Measurements from ENCODE around the gene GLRX5. TPM values are rescaled to one million over a fixed set of nuclear protein-coding genes. Genes with fewer than 3 reads are reported as not detected.

GLRX5 gene
- total and polyA plus RNA-seq, 3 experiments from 2014 or later: 52.9 to 72.9 (median 54.6) TPM

GRCh38 chr14:95557832-95558231 lies 23.0 kb downstream of the GLRX5 start:
- Mint-ChIP-seq H3K4me1 (peaks cover 4 to 6% (median 6%) of the 10 kb centered on the region in 3 donors), H3K27me3 (peaks cover 5 to 14% of the 10 kb centered on the region in 2 donors), H3K36me3 (no peaks in the 10 kb centered on the region), H3K27ac (no peak overlapping the region), H3K4me3 (no peak overlapping the region), H3K9me3 (no peaks in the 10 kb centered on the region)
- Histone ChIP-seq H3K4me1 (ENCODE audit: insufficient read depth, low read length) (peaks cover 8% of the 10 kb centered on the region), H3K27ac (ENCODE audit: low read depth, low read length) (no peak overlapping the region), H3K9me3 (ENCODE audit: low read length) (no peaks in the 10 kb centered on the region), H3K27me3 (ENCODE audit: insufficient read depth, low read length, poor library complexity, severe bottlenecking) (no peaks in the 10 kb centered on the region), H3K4me3 (ENCODE audit: low read length) (no peak overlapping the region), H3K36me3 (ENCODE audit: insufficient read depth, low read length) (no peaks in the 10 kb centered on the region)
- ChIA-PET POLR2A (no interaction called here), CTCF (no interaction called here)
- DNase-seq: no peak

GRCh38 chr14:95559203-95559602 lies 24.4 kb downstream of the GLRX5 start:
- no peak overlapping the region for H3K4me3 ChIP-seq (ENCODE audit: low read length)
- peaks cover 4 to 6% (median 6%) of the 10 kb centered on the region in 3 donors for H3K4me1 Mint-ChIP-seq
- ChIA-PET CTCF (interaction anchor here (0.7 to 4.1 kb wide), 6 partner anchors 10 to 864 kb away, joined by 3 to 16 read pairs (median 3); no protein-coding TSS in a partner anchor), POLR2A (no interaction called here)
- H3K27me3 ChIP-seq (ENCODE audit: insufficient read depth, low read length, poor library complexity, severe bottlenecking): no peaks in the 10 kb centered on the region
- no peak overlapping the region for H3K27ac Mint-ChIP-seq
- no peaks in the 10 kb centered on the region for H3K9me3 Mint-ChIP-seq
- H3K27me3 Mint-ChIP-seq: peaks cover 5 to 14% of the 10 kb centered on the region in 2 donors
- H3K36me3 Mint-ChIP-seq: no peaks in the 10 kb centered on the region
- peaks cover 8% of the 10 kb centered on the region for H3K4me1 ChIP-seq (ENCODE audit: insufficient read depth, low read length)
- no peak for DNase-seq
- H3K36me3 ChIP-seq (ENCODE audit: insufficient read depth, low read length): no peaks in the 10 kb centered on the region
- H3K9me3 ChIP-seq (ENCODE audit: low read length): no peaks in the 10 kb centered on the region
- no peak overlapping the region for H3K27ac ChIP-seq (ENCODE audit: low read depth, low read length)
- H3K4me3 Mint-ChIP-seq: no peak overlapping the region

GRCh38 chr14:95561001-95561412 lies 26.2 kb downstream of the GLRX5 start:
- Histone ChIP-seq H3K27me3 (ENCODE audit: insufficient read depth, low read length, poor library complexity, severe bottlenecking) (no peaks in the 10 kb centered on the region), H3K4me1 (ENCODE audit: insufficient read depth, low read length) (peaks cover 8% of the 10 kb centered on the region), H3K9me3 (ENCODE audit: low read length) (no peaks in the 10 kb centered on the region), H3K27ac (ENCODE audit: low read depth, low read length) (no peak overlapping the region), H3K36me3 (ENCODE audit: insufficient read depth, low read length) (no peaks in the 10 kb centered on the region), H3K4me3 (ENCODE audit: low read length) (no peak overlapping the region)
- CTCF ChIA-PET: interaction anchor here (1.0 to 4.1 kb wide), 3 partner anchors 14 to 432 kb away, joined by 3 to 16 read pairs (median 3); no protein-coding TSS in a partner anchor
- Mint-ChIP-seq H3K27ac (peak overlapping the region in 1 of 8 donors; percentile 24), H3K4me3 (no peak overlapping the region), H3K4me1 (peaks cover 4 to 6% (median 6%) of the 10 kb centered on the region in 3 donors), H3K9me3 (no peaks in the 10 kb centered on the region), H3K27me3 (peaks cover 8 to 14% of the 10 kb centered on the region in 2 donors), H3K36me3 (no peaks in the 10 kb centered on the region)
- DNase-seq: peak; percentile 63 to 87 (median 66)
- POLR2A ChIA-PET: no interaction called here

GRCh38 chr14:95562892-95563685 lies 28.2 kb downstream of the GLRX5 start:
- ChIA-PET CTCF (interaction anchor here (1.6 to 4.1 kb wide), 3 partner anchors 11 to 432 kb away, joined by 3 to 16 read pairs (median 4); no protein-coding TSS in a partner anchor), POLR2A (no interaction called here)
- Mint-ChIP-seq H3K4me1 (peaks cover 4 to 6% (median 6%) of the 10 kb centered on the region in 3 donors), H3K27me3 (peaks cover 8 to 14% of the 10 kb centered on the region in 2 donors), H3K4me3 (no peak overlapping the region), H3K27ac (no peak overlapping the region), H3K9me3 (no peaks in the 10 kb centered on the region), H3K36me3 (no peaks in the 10 kb centered on the region)
- H3K4me1 ChIP-seq (ENCODE audit: insufficient read depth, low read length): peaks cover 8% of the 10 kb centered on the region
- H3K27ac ChIP-seq (ENCODE audit: low read depth, low read length): no peak overlapping the region
- DNase-seq: no peak
- H3K36me3 ChIP-seq (ENCODE audit: insufficient read depth, low read length): no peaks in the 10 kb centered on the region
- no peaks in the 10 kb centered on the region for H3K9me3 ChIP-seq (ENCODE audit: low read length)
- no peak overlapping the region for H3K4me3 ChIP-seq (ENCODE audit: low read length)
- H3K27me3 ChIP-seq (ENCODE audit: insufficient read depth, low read length, poor library complexity, severe bottlenecking): no peaks in the 10 kb centered on the region

- Histone ChIP-seq H3K27me3 (ENCODE audit: insufficient read depth, low read length, poor library complexity, severe bottlenecking) (no peaks in the 10 kb centered on the region), H3K4me3 (ENCODE audit: low read length) (no peak overlapping the region), H3K27ac (ENCODE audit: low read depth, low read length) (no peak overlapping the region), H3K4me1 (ENCODE audit: insufficient read depth, low read length) (peaks cover 8% of the 10 kb centered on the region), H3K36me3 (ENCODE audit: insufficient read depth, low read length) (no peaks in the 10 kb centered on the region), H3K9me3 (ENCODE audit: low read length) (no peaks in the 10 kb centered on the region)
- Mint-ChIP-seq H3K27ac (no peak overlapping the region), H3K36me3 (no peaks in the 10 kb centered on the region), H3K9me3 (no peaks in the 10 kb centered on the region), H3K27me3 (peaks cover 9 to 14% of the 10 kb centered on the region in 2 donors), H3K4me3 (no peak overlapping the region), H3K4me1 (peaks cover 4 to 6% (median 6%) of the 10 kb centered on the region in 3 donors)
- POLR2A ChIA-PET: no interaction called here
- no peak for DNase-seq
- CTCF ChIA-PET: interaction anchor here (1.7 kb wide), 1 partner anchor 431 kb away, joined by 3 read pairs; no protein-coding TSS in a partner anchor
Measured at GRCh38 chr14:95564060-95564459, 29.2 kb downstream of the GLRX5 start.

GRCh38 chr14:95569440-95569839 lies 34.6 kb downstream of the GLRX5 start:
- H3K4me1 Mint-ChIP-seq: no peaks in the 10 kb centered on the region
- DNase-seq: no peak
- no peaks in the 10 kb centered on the region for H3K36me3 Mint-ChIP-seq
- peaks cover 10 to 28% of the 10 kb centered on the region in 2 donors for H3K27me3 Mint-ChIP-seq
- ChIA-PET POLR2A (no interaction called here), CTCF (no interaction called here)
- Histone ChIP-seq H3K9me3 (ENCODE audit: low read length) (no peaks in the 10 kb centered on the region), H3K36me3 (ENCODE audit: insufficient read depth, low read length) (no peaks in the 10 kb centered on the region), H3K4me1 (ENCODE audit: insufficient read depth, low read length) (no peaks in the 10 kb centered on the region), H3K27ac (ENCODE audit: low read depth, low read length) (no peak overlapping the region), H3K4me3 (ENCODE audit: low read length) (no peak overlapping the region), H3K27me3 (ENCODE audit: insufficient read depth, low read length, poor library complexity, severe bottlenecking) (no peaks in the 10 kb centered on the region)
- H3K27ac Mint-ChIP-seq: no peak overlapping the region
- H3K9me3 Mint-ChIP-seq: no peaks in the 10 kb centered on the region
- no peak overlapping the region for H3K4me3 Mint-ChIP-seq

- Mint-ChIP-seq H3K4me1 (no peaks in the 10 kb centered on the region), H3K9me3 (no peaks in the 10 kb centered on the region)
- POLR2A ChIA-PET: no interaction called here
Measured at GRCh38 chr14:95573313-95573712, 38.5 kb downstream of the GLRX5 start.

GRCh38 chr14:95575840-95576473 lies 41.1 kb downstream of the GLRX5 start:
- H3K9me3 ChIP-seq (ENCODE audit: low read length): no peaks in the 10 kb centered on the region
- ChIA-PET POLR2A (no interaction called here), CTCF (no interaction called here)
- no peaks in the 10 kb centered on the region for H3K4me1 ChIP-seq (ENCODE audit: insufficient read depth, low read length)
- no peaks in the 10 kb centered on the region for H3K36me3 ChIP-seq (ENCODE audit: insufficient read depth, low read length)
- DNase-seq: no peak
- H3K27me3 ChIP-seq (ENCODE audit: insufficient read depth, low read length, poor library complexity, severe bottlenecking): no peaks in the 10 kb centered on the region
- Mint-ChIP-seq H3K9me3 (no peaks in the 10 kb centered on the region), H3K27me3 (peaks cover 15 to 55% of the 10 kb centered on the region in 2 donors), H3K4me1 (no peaks in the 10 kb centered on the region), H3K36me3 (no peaks in the 10 kb centered on the region), H3K4me3 (no peak overlapping the region), H3K27ac (no peak overlapping the region)
- no peak overlapping the region for H3K27ac ChIP-seq (ENCODE audit: low read depth, low read length)
- H3K4me3 ChIP-seq (ENCODE audit: low read length): no peak overlapping the region

More at GRCh38 chr14:95573313-95573712, 38.5 kb downstream of the GLRX5 start:
- Mint-ChIP-seq H3K36me3 (no peaks in the 10 kb centered on the region), H3K27me3 (peaks cover 15 to 55% of the 10 kb centered on the region in 2 donors), H3K4me3 (no peak overlapping the region), H3K27ac (peak overlapping the region in 1 of 8 donors; percentile 17)
- Histone ChIP-seq H3K4me3 (ENCODE audit: low read length) (no peak overlapping the region), H3K27me3 (ENCODE audit: insufficient read depth, low read length, poor library complexity, severe bottlenecking) (no peaks in the 10 kb centered on the region), H3K36me3 (ENCODE audit: insufficient read depth, low read length) (no peaks in the 10 kb centered on the region), H3K27ac (ENCODE audit: low read depth, low read length) (no peak overlapping the region), H3K9me3 (ENCODE audit: low read length) (no peaks in the 10 kb centered on the region), H3K4me1 (ENCODE audit: insufficient read depth, low read length) (no peaks in the 10 kb centered on the region)
- CTCF ChIA-PET: interaction anchor here (1.7 kb wide), 1 partner anchor 11 kb away, joined by 4 read pairs; no protein-coding TSS in a partner anchor
- no peak for DNase-seq

Data from CD8-positive, alpha-beta memory T cell (primary cell).